PC-3 (cell line): ENCODE results near the gene VWA8. TPM values are rescaled to one million over a fixed set of nuclear protein-coding genes. Genes with fewer than 3 reads are reported as not detected.

ENCODE experiments used
- ATAC-seq: fragments of 200-7000 bp; cut with Tn5 transposase; 2 replicates; pipeline ENCODE4 v1.9.1; 2020; ENCODE audit warnings: mild to moderate bottlenecking, moderate library complexity
- BruUV-seq: library from RNA; stranded (reverse); fragments of 400-500 nt; replicated peaks from 2 replicates; lab custom pipeline; 2021; lab: Mats Ljungman, UMichigan
- CTCF ChIA-PET: fragments of 300-600 bp; sonication (Branson Sonifier 250); formaldehyde crosslinking; loops from one replicate; lab custom pipeline; 2022; ENCODE audit warnings: antibody characterized with exemption; lab: Charles Lee
- POLR2A ChIA-PET: fragments of 300-600 bp; sonication (Branson Sonifier 250); formaldehyde crosslinking; loops from one replicate; lab custom pipeline; 2022; ENCODE audit warnings: antibody characterized with exemption; ENCODE audit not compliant: unreplicated experiment; lab: Charles Lee
- DNase-seq: peaks from one replicate; pipeline ENCODE4 v3.0.0-alpha.2; 2015
- H2AFZ ChIP-seq: fragments of 300-600 bp; sonication (generic); 2 replicates; pipeline ENCODE4 v1.6.0; 2016; ENCODE audit warnings: antibody characterized with exemption, low read length
- H3F3A ChIP-seq: fragments of 300-600 bp; sonication (generic); one replicate; pipeline ENCODE4 v1.6.0; 2017; ENCODE audit warnings: antibody characterized with exemption, low read length, control low read depth, mild to moderate bottlenecking; ENCODE audit not compliant: unreplicated experiment
- H3K27ac ChIP-seq: fragments of 300-600 bp; sonication (generic); 2 replicates; pipeline ENCODE4 v1.5.1; 2016; ENCODE audit warnings: mild to moderate bottlenecking, low read length
- H3K27me3 ChIP-seq: fragments of 300-600 bp; sonication (generic); 2 replicates; pipeline ENCODE4 v1.6.1; 2016; ENCODE audit warnings: low read length, mixed read lengths
- H3K36me3 ChIP-seq: fragments of 300-600 bp; sonication (generic); 2 replicates; pipeline ENCODE4 v1.6.1; 2016; ENCODE audit warnings: low read depth, mixed run types, low read length, mixed read lengths
- H3K4me1 ChIP-seq: fragments of 300-600 bp; sonication (generic); 2 replicates; pipeline ENCODE4 v1.5.1; 2016; ENCODE audit warnings: low read length; ENCODE audit not compliant: insufficient read depth
- H3K4me2 ChIP-seq: fragments of 300-600 bp; sonication (generic); 2 replicates; pipeline ENCODE4 v1.6.0; 2016; ENCODE audit warnings: low read length
- H3K4me3 ChIP-seq: fragments of 300-600 bp; sonication (generic); 2 replicates; pipeline ENCODE4 v1.5.1; 2016; ENCODE audit warnings: mild to moderate bottlenecking, low read length, mixed read lengths
- H3K79me2 ChIP-seq: fragments of 300-600 bp; sonication (generic); 2 replicates; pipeline ENCODE4 v1.6.1; 2017; ENCODE audit warnings: low read length, mixed read lengths
- H3K9ac ChIP-seq: fragments of 300-600 bp; sonication (generic); 2 replicates; pipeline ENCODE4 v1.6.0; 2016; ENCODE audit warnings: mild to moderate bottlenecking, low read length
- H3K9me2 ChIP-seq: fragments of 300-600 bp; sonication (generic); replicated peaks from 2 replicates; pipeline ENCODE4 v1.6.1; 2016; ENCODE audit warnings: mixed run types, low read length, mixed read lengths
- H3K9me3 ChIP-seq: fragments of 300-600 bp; sonication (generic); 2 replicates; pipeline ENCODE4 v1.6.1; 2016; ENCODE audit warnings: low read length, mixed read lengths
- H4K20me1 ChIP-seq: fragments of 300-600 bp; sonication (generic); 2 replicates; pipeline ENCODE4 v1.6.1; 2016; ENCODE audit warnings: low read length, mixed read lengths
- EZH2 ChIP-seq: fragments of 300-600 bp; sonication (generic); IDR thresholded peaks from one replicate; pipeline ENCODE4 v1.6.1; 2017; ENCODE audit warnings: antibody characterized with exemption, mild to moderate bottlenecking, low read length; ENCODE audit not compliant: unreplicated experiment
- EZH2phosphoT487 ChIP-seq: fragments of 300-600 bp; sonication (generic); IDR thresholded peaks from 2 replicates; pipeline ENCODE4 v1.6.1; 2018; ENCODE audit warnings: mild to moderate bottlenecking, antibody characterized with exemption, low read length, borderline replicate concordance
- intact Hi-C: fragments of 100-400 bp; cut with micrococcal nuclease; formaldehyde crosslinking; loops from 2 replicates; pipeline ENCODE4 v1.9.0; 2023
- total RNA-seq: library from RNA; depleted of rRNA; stranded (reverse); fragments of >200 nt; gene quantifications from 2 replicates; pipeline ENCODE4 v1.2.3, GENCODE V29; 2014
- TF ChIP-seq, protein P1 (sequence below): fragments of 300-600 bp; sonication (generic); conservative IDR thresholded peaks from 2 replicates; pipeline ENCODE4 v1.5.1; 2017; ENCODE audit warnings: antibody characterized with exemption, low read depth, mild to moderate bottlenecking, low read length

The VWA8 gene
- total RNA-seq, 1 experiment from 2014 or later: 10.0 TPM

DNA sequence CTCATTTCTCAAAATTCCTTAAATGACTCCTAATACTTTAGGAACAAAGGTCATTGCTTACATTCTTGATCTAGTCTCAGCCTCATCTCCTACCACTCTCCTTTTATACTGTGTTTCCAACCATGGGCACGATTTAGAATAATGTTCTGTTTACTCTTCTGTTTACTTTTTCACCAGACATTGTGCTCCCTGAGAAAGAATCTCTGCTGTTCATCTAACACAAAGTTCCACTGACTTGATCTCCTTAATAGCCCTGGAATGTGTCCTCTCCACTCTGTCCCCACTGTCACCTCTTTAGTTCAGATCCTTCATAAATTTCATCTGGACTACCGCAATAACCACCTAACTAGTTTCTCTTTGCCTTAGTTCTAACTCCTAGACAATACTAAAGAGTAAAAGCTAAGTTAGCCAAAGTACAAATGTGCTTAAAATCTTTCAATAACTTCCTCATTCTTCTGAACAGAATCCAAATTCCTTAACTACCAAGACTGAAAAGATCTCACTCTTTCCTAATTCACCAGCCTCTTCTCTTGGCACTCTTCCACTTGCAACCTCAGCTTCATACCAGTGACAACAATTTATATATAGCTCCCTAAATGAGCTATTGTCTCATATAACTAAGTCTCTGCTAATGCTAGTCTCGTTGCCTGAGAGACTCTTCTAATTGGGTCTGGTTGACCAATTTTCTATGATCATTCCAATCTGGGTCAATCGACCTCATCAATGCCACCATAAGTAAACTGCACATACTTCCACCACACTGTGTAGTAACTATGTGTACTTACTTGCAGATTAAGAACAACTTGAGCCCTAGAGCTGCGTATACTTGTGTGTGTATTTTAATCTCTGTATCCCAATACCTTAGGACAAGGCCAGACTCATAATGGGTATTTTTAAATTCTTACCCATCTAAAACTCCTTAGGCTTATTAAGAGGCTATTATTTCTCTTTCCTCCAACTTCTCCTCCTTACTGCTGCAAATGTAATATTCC is 179.9 kb downstream of the VWA8 start:
- CTCF ChIA-PET: interaction anchor here (0.6 kb wide), 1 partner anchor 63 kb away, joined by 5 read pairs; no protein-coding TSS in a partner anchor
- Histone ChIP-seq H3K4me1 (no peaks in the 10 kb centered on the region), H3K79me2 (no peaks in the 10 kb centered on the region), H3F3A (no peaks in the 10 kb centered on the region), H3K36me3 (no peaks in the 10 kb centered on the region), H4K20me1 (no peaks in the 10 kb centered on the region), H3K9ac (no peak overlapping the region), H3K27ac (no peak overlapping the region), H3K4me3 (no peak overlapping the region), H2AFZ (no peak overlapping the region), H3K9me3 (no peaks in the 10 kb centered on the region), H3K27me3 (no peaks in the 10 kb centered on the region), H3K9me2 (no peaks in the 10 kb centered on the region), H3K4me2 (no peak overlapping the region)
- no peak for DNase-seq
- intact Hi-C loops: no loop called here
- ATAC-seq: no peak
- no TSS peak for BruUV-seq
- POLR2A ChIA-PET: no interaction called here
- TF ChIP-seq, protein P1, sequence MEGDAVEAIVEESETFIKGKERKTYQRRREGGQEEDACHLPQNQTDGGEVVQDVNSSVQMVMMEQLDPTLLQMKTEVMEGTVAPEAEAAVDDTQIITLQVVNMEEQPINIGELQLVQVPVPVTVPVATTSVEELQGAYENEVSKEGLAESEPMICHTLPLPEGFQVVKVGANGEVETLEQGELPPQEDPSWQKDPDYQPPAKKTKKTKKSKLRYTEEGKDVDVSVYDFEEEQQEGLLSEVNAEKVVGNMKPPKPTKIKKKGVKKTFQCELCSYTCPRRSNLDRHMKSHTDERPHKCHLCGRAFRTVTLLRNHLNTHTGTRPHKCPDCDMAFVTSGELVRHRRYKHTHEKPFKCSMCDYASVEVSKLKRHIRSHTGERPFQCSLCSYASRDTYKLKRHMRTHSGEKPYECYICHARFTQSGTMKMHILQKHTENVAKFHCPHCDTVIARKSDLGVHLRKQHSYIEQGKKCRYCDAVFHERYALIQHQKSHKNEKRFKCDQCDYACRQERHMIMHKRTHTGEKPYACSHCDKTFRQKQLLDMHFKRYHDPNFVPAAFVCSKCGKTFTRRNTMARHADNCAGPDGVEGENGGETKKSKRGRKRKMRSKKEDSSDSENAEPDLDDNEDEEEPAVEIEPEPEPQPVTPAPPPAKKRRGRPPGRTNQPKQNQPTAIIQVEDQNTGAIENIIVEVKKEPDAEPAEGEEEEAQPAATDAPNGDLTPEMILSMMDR: no peak
- no peak for TF ChIP-seq EZH2phosphoT487
- TF ChIP-seq EZH2: no peak

DNA sequence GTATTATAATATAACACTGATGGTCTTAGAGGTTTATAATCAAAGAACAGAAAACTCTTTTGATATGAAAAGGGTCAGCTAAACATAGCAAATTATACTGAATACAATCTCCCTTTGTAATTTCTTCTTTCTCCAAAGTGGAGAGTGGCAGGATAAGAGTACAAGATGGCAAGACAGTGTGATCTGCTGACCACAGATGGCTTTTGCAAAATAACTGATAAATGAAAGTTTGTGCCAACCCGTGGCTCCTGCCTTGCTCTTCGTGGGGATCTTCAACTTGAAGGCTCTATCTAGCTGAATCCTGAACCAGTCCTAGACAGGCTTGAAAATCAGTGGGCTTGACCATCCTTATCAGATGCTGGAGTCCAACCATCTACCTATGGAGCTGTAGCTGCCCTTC is 185.7 kb downstream of the VWA8 start:
- Histone ChIP-seq H3K4me1 (no peaks in the 10 kb centered on the region), H3K9me2 (no peaks in the 10 kb centered on the region)
- POLR2A ChIA-PET: no interaction called here

More for the DNA sequence above, 185.7 kb downstream of the VWA8 start:
- CTCF ChIA-PET: no interaction called here
- H3K36me3 ChIP-seq: no peaks in the 10 kb centered on the region
- H3K79me2 ChIP-seq: no peaks in the 10 kb centered on the region
- no peak overlapping the region for H3K4me2 ChIP-seq
- no peak overlapping the region for H2AFZ ChIP-seq
- no peak overlapping the region for H3K27ac ChIP-seq
- ATAC-seq (no peak), DNase-seq (no peak)
- H3K27me3 ChIP-seq: no peaks in the 10 kb centered on the region
- H3K9ac ChIP-seq: no peak overlapping the region
- H4K20me1 ChIP-seq: no peaks in the 10 kb centered on the region
- intact Hi-C loops: no loop called here
- H3F3A ChIP-seq: no peaks in the 10 kb centered on the region
- no TSS peak for BruUV-seq
- no peak overlapping the region for H3K4me3 ChIP-seq
- H3K9me3 ChIP-seq: no peaks in the 10 kb centered on the region
- no peak for TF ChIP-seq EZH2phosphoT487
- TF ChIP-seq, protein P1: no peak
- TF ChIP-seq EZH2: no peak
